22Rv1 (cell line): Measurements from ENCODE around the gene SGK1.
"Not testable (repeated sequence)": the region's sequence is repeated elsewhere in the genome, so short reads cannot be mapped to it uniquely, and the experiment has no call there.

ENCODE experiments used
- H3K27ac ChIP-seq: fragments of 450-650 bp; 2 replicates; pipeline ENCODE4 v1.5.1; 2017
- ZFX ChIP-seq: fragments of 450-650 bp; IDR thresholded peaks from 2 replicates; pipeline ENCODE4 v1.6.1; 2017; ENCODE audit warnings: antibody characterized with exemption, borderline replicate concordance
- TF ChIP-seq, protein P1 (sequence below): fragments of 450-650 bp; IDR thresholded peaks from 2 replicates; pipeline ENCODE4 v1.5.1; 2017; ENCODE audit warnings: mild to moderate bottlenecking

The SGK1 gene

DNA sequence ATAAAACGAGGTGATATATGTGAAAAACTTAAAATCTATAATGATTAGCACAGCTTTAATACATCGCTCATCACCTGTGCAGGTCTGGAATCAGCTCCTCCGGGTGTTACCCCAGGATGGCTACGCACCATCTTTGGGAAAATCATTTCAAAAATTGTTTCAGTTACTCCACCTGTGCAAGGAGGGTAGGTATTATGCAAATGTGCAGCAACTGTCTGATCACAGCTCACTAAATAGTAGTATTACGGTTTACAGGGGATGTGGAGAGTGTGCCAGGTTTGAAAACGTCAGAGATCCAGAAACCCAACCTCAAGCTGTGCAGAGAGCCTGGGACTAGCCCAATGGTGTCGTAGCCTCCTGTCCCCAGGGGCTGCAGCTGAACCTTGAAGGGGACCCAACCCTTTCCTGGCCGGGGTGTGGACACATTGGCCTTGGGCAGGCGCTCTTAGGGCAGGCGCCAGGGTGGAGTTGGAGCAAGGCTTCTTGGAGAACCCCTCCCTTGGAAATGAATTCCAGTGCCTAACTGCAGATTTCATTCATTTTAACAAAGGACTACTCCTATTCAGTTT, 24.2 kb upstream of the SGK1 start:
- TF ChIP-seq, protein P1, sequence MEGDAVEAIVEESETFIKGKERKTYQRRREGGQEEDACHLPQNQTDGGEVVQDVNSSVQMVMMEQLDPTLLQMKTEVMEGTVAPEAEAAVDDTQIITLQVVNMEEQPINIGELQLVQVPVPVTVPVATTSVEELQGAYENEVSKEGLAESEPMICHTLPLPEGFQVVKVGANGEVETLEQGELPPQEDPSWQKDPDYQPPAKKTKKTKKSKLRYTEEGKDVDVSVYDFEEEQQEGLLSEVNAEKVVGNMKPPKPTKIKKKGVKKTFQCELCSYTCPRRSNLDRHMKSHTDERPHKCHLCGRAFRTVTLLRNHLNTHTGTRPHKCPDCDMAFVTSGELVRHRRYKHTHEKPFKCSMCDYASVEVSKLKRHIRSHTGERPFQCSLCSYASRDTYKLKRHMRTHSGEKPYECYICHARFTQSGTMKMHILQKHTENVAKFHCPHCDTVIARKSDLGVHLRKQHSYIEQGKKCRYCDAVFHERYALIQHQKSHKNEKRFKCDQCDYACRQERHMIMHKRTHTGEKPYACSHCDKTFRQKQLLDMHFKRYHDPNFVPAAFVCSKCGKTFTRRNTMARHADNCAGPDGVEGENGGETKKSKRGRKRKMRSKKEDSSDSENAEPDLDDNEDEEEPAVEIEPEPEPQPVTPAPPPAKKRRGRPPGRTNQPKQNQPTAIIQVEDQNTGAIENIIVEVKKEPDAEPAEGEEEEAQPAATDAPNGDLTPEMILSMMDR: no peak
- no peak for TF ChIP-seq ZFX
- no peak overlapping the region for H3K27ac ChIP-seq

DNA sequence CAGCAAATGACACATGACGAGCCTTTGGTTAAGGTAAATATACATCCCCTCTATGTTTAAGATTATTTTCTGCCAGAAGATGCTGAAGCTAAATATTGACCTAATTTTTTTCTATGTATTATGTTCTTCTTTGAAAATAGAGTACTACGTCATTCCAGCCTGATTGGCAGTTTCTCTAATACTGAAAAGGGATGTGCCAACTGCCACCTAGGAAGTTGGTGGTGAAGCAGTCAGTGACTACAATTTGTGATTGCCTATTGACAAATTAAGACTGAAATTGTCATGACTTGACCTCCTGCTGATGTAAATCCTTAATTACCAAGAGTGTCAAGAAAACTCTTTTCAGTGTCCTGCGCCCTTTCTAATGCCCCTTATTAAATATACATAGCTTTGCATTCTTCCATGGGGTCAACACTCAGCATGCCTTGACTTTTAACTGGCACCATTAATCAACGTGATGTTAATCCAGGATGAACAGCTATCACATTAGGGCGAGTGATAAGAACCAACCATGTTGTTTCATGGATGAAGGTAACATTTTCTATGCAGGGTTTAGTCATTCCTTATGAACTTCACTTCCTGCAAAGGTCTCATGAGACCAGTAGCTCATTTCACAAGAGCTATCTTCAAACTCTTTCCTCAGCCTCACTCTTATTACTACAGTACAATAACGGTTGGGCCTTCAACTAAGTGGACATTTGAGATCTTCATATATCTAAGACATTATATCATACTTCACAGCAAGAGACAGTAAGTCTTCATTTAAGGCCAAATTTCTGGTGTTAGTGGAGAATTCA, 22.5 kb upstream of the SGK1 start:
- no peak overlapping the region for H3K27ac ChIP-seq
- TF ChIP-seq, protein P1: no peak
- TF ChIP-seq ZFX: no peak

DNA sequence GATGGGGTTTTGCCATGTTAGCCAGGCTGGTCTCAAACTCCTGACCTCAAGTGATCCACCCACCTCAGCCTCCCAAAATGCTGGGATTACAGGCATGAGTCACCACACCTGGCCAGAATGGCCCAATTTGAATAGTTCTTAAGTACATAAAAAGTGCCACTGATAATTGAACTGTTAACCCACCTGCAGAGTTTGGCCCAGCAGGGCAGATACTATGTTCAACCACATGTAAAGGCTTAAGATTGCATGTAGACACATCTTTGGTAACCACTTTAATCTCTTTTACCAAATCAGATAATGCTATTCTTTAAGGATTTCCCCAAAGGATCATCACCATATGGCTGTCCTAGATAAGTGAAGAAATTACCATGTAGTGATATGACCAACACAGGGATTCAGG, 21.3 kb upstream of the SGK1 start:
- H3K27ac ChIP-seq: no peak overlapping the region
- TF ChIP-seq, protein P1: no peak
- TF ChIP-seq ZFX: no peak

DNA sequence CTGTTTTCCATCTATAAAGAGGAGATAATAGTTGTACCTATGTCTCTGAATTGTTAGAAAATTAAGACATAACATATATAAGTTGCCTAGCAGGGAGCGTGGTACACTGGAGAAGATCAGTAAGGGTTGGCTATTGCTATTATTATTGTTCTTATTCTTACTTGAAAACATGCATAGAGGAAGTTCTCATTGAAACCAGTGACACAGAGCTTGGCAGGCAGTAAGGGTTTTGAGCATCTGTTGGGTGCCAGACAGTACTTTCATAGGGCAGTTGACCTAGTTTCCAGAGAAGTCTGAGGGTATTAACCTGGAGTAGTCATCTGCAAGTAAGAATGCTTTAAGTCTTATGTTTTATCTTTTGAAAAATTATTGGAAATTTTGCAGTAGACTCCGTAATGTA, 13.3 kb upstream of the SGK1 start:
- H3K27ac ChIP-seq: no peak overlapping the region
- TF ChIP-seq, protein P1: no peak
- TF ChIP-seq ZFX: no peak

DNA sequence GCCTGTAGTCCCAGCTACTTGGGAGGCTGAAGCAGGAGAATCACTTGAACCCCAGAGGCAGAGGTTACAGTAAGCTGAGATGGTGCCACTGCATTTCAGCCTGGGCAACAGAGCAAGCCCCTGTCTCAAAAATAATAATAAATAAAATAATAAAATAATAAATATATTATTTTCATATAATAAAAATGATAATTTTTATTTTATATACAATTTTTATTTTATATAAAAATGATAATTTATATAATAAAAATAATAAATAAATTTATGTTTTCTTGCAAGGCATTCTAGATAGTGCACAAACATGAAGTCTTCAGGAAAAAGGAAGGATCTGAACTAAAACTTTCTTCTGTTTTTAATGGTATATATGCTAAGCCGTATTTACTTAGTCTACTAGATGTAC, 12.6 kb upstream of the SGK1 start:
- no peak overlapping the region for H3K27ac ChIP-seq
- TF ChIP-seq, protein P1: no peak
- TF ChIP-seq ZFX: no peak

DNA sequence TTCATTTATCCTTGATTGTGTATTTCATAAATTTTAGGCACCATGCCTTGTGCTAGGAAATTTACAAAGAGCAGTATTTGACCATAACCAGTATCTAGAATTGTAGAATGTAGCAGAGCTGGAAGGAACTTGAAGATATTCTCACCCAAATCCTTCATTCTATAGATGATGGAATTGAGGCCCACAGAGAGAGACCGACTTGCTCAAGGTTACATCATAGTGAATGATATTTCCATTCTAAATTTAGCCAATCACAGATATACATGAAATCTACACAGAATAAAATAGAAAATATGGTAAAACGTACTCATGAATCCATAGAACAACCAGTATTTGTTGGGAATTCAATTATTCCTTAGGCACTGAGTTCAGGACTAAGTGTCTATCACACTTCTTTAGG, 10.9 kb upstream of the SGK1 start:
- TF ChIP-seq ZFX: no peak
- TF ChIP-seq, protein P1: no peak
- no peak overlapping the region for H3K27ac ChIP-seq

DNA sequence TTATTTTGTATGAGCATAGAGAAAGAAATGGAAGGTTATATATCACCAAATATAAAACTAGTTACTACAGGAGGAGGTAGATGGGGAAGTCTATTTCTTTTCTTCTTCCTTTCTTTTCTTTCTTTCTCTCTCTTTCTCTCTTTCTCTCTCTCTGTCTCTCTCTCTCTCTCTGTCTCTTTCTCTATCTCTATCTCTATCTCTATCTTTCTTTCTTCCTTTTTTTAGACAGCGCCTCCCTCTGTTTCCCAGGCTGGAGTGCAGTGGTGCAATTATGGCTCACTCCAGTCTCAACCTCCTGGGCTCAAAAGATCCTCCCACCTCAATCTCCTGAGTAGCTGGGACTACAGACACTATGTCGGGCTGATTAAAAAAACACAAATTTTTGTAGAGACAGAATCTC, 10.2 kb upstream of the SGK1 start:
- no peak overlapping the region for H3K27ac ChIP-seq
- TF ChIP-seq, protein P1: peak; percentile 22; the same call in 1 of the 2 replicates
- no peak for TF ChIP-seq ZFX

DNA sequence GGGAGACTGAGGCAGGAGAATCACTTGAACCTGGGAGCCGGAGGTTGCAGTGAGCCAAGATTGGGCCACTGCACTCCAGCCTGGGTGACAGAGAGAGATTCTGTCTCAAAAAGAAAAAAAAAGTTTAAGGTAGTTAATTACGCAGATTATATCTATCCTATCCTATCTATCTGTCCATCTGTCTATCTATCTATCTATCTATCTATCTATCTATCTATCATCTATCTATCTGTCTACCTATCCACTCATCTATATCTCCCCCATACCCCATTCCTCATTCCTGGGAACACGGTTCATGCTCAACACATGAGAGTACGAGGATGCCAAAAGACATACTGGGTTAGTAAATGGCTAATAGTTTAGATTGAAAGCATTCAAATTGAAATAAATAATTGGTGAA, 8.3 kb upstream of the SGK1 start:
- not testable (repeated sequence) for H3K27ac ChIP-seq
